NCI-H446 (cell line): ENCODE results near the gene CYP1B1.
"Not testable (repeated sequence)": the region's sequence is repeated elsewhere in the genome, so short reads cannot be mapped to it uniquely, and the experiment has no call there.

ENCODE experiments used
- DNase-seq, 2 experiments: peaks; one replicate each; lab custom pipeline; 2025; lab: John Stamatoyannopoulos, UW

The CYP1B1 gene

DNA sequence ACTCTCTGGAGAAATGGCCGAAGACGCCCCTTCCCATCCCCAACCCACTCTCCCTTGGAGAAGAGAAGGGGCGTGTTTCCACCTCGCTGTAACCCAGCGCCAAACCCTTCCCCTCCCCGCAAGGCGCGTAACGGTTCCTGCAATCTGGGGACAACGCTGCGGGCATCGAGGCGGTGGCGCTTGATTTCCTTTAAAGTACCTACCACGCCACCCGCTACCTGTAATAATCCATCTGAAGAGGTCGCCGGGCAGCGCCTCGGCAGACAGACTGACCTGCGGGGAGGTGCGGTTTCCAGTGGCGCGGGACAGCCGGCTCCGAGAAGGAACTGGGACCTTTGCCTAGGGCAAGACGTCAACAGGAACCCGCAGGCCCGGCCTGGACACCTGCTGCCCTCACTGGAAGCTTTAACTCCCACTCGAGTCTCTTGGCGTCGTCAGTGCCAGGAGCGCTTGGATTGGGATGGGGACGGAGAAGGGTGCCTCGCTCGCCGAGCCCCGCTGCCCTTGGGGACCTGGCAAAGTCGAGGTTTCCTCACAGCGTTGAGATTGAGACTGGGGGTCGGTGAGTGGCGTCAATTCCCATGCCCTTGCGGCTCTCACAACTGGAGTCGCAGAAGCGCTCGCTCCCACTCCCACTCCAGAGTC is at the start of gene CYP1B1:
Gene CYP1B1, minus strand, starts transcription at position 645 of the 645 bp plus-strand sequence. CDS start 763 bp downstream, outside the sequence.
- no peak for DNase-seq

DNA sequence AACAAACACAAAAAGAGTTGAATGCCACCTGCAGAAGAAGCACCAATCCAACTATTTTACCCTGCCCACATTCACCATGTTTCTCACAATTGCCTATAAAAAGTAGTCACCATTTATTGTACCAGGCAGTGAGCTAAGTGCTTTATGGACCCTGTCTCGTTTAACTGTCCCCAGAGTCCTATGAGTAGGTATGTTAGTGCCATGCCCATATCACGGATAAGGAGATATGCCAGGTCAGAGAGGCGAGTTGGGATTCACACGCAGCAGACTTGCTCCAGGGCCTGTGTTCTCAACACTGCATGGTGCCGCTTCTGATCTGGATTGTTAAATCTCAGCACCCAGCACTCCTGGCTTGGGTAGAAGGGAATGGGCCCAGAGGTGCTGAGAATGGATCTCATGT is 49.1 kb upstream of the CYP1B1 start:
- no peak for DNase-seq

DNA sequence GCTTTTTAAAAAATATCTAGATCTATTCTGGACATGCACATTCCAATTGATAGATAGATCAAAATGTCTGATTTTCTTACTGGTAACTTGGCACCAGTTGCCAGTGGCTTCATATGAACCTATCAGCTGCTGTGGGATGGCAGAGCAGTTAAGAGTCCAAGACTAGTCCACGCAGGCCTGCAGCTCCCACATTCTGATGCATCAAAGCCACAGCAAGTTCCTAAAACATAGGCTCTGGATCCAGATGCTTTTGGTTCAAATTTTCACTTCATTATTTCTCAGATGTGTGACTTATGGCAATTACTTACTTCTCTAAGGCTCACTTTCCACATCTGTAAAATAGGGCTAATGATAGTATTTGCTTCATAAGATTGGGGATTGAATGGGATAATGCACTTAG is 48.0 kb upstream of the CYP1B1 start:
- DNase-seq: no peak

DNA sequence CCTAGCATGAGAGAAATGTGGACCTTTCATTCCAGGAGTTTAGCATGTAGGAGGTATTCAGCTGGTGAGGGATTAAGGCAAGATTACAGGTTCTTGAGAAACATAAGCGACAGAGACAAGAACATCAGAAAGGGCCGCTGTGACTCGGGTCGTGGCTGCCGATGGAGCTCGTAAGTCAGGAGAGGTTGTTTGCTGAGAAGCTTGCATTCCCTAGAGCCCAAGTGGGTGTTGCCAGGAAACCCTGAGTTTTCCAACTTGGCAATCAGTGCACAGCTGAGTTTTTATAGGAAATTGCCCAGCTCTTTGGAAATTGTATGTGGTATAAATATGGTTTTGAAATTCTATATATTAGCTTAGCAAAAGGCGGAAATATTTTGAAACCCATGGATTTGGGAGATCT is 46.4 kb upstream of the CYP1B1 start:
- DNase-seq: peak in 1 of 2 experiments; percentile 3

DNA sequence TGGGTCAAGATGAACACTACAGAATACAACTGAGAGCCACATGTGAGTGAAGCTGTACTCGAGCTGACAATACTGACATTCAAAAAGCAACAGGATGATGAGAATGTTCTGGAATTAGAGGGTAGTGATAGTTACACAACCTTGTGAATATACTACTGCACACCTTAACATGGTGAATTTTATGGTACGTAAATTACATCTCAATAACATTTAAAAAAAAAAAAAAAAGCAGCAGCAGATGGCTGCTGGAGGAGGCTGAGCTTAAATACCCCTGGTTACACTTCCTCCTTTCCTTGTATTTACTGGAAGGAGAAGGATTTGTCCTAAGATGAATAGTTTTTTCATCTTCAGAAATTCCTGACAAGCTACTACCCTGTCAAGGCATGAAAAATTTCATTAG is 45.5 kb upstream of the CYP1B1 start:
- no peak for DNase-seq

DNA sequence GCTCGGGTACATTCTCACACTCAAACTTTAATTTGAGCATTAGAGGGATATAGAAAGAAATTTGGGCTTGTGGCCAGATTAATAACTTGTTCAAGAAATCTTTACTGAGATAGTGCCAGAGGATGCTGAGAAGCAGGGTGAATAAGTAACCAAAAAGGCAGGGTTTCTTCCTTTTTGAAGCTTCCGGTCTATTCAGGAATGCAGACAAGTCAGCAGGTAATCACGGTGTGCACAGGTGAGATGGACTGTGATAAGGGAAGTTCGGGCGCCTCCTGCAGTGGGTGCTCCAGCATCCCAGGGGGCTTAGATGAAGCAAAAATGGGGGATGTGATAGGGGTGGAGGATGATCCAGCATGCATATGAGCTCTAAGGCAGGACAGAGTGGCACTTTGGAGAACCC is 44.9 kb upstream of the CYP1B1 start:
- DNase-seq: no peak

DNA sequence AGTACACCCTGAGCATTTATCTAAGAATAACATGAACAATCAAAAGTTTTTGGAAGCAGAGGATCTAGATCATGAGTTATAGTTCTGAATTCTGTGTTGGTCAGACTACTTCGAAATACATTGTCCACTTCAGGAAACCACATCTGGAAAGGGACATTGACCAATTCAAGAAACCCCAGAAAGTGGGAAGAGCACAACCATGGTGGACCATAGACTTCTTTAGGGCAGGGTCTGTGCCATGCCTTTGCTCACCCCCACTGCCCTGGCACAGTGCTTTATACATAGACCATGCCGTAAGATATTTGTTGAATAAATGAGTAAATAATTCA is 44.3 kb upstream of the CYP1B1 start:
- DNase-seq: no peak

DNA sequence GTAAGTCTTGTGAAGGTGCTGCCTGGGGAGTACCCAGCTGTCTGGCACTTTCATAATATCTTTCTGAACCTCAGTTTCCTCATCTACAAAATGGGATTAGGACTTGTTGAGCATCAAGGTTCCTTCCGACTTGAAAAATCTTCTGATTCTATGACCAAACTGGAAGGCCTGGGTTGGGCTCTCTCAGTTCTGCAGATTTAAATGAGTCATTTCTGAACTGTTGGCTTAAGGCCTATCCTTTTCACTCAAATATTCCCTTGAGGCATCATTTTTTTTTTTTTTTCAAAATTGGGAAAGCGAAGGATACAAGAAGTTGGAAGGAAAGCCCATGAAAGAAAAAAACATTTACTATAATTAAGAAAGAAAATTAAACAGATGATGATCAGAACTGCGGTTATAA is 40.8 kb upstream of the CYP1B1 start:
- peak in 1 of 2 experiments; percentile 8 for DNase-seq

DNA sequence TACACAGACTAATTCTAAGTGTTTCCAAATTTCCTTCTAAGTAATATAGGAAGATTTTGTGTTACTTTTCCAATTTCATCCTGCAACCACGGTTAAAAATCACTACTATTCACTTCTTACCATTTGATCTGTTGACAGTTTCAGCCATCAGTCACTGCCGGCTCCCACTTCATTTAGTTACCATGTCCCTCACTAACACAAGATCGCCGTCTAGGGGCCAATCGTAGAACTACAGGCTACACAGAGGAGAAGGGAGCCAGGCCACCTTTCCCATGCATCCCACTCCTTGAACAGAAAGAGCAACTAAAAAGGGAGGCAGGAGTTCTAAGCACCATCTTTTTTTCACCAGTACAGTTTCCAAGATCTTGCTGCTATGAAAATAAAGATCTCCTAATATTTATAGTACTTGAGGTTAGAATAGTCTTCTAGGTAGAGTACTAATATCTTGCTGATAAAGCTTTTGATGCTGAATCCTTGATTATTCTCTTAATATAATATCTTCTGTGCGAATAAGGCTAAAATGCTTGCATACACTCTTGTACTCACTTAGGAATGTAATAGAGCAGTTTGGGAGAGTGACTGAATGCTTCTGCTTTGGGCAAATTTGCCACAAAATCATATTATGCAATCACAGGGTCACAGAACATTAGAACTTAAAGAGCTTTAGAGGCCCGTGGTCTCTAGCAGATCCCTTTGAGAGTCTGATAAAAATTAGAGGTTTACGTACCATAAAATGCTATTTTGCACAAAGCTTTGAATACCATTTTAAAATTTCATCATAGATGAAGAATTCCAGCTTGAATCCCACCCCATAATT is 39.5 kb upstream of the CYP1B1 start:
- DNase-seq: peak; percentile 57 to 75

DNA sequence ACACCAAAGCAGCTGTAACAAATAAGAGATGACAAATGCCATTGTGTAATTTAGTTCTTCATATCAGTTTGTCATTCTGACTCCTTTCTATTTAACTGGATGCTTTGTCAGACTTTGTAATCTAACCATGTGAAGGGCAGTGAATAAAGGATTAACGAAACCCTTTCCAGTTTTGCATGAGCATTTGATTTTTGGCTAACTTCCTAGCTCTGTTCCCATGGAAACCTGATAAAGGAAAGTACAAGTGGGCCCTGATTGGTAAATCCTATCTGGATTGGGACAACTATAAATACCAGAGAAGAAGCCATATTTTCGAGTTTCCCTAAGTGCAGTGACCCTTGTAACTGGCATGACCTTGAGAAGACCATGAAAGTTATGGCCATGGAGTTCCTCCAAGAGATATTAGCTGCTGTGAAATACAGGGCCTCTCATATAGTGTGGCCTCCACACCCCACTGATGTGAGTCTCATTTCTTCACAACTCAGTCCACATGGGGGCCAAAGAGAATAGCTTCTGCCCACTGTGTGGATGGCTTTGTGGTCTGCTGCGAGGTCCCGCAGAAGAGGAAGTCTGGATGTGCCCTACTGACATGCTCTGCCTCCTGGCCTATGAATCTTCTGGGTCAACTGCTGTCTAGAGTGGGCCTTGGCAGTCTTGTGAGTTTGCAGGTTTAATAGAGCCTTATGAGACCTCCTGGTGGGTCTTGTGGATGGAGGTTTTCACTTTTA is 38.2 kb upstream of the CYP1B1 start:
- DNase-seq: peak in 1 of 2 experiments; percentile 34

DNA sequence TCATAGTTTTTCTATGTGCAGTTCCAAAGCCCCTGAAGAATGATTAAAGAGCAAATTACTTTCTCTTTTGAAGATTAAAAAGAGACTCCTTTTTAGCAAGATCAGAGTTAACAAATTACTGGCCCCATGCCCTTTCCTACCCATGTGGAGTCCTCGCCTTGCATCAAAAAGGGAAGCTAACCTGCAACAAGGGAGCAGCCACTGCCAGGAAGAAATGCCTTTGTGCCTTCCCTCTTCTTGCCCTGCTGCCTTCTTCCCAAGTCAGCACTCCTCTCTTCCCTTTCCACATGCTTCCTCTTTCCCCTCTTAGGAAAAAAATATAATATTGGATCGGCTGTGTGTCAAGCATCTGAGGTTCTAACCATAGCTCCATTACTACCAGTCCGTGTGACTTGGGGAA is 37.1 kb upstream of the CYP1B1 start:
- DNase-seq: no peak

DNA sequence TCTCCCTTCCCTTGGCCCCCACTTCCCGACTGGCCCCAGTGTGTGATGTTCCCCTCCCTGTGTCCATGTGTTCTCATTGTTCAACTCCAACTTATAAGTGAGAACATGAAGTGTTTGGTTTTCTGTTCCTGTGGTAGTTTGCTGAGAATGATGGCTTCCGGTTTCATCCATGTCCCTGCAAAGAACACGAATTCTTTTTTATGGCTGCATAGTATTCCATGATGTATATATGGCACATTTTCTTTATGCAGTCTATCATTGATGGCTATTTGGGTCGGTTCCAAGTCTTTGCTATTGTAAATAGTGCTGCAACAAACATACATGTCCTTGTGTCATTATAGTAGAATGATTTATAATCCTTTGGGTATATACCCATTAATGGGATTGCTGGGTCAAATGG is 35.4 kb upstream of the CYP1B1 start:
- not testable (repeated sequence) for DNase-seq

DNA sequence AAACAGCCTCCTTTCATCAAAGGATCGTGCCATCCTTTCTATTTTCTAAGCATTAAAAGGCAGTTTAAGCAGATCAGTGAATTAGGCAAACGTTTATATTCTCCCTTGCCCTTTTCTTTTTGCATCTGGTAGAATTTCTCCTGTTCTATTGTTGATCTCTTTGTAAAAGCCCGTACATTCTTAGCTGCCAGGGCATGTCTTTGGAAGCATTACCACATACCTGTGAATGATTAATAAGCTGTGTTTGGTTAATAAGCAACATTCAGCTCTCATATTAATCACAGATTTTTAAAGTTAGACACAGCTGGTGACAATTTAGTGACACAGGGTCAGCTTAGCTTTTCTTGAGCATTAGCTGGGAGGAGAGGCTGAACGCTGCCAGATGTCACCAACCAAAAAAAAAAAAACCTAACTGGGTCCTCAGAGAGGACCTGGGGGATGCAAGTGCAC is 33.8 kb upstream of the CYP1B1 start:
- no peak for DNase-seq

DNA sequence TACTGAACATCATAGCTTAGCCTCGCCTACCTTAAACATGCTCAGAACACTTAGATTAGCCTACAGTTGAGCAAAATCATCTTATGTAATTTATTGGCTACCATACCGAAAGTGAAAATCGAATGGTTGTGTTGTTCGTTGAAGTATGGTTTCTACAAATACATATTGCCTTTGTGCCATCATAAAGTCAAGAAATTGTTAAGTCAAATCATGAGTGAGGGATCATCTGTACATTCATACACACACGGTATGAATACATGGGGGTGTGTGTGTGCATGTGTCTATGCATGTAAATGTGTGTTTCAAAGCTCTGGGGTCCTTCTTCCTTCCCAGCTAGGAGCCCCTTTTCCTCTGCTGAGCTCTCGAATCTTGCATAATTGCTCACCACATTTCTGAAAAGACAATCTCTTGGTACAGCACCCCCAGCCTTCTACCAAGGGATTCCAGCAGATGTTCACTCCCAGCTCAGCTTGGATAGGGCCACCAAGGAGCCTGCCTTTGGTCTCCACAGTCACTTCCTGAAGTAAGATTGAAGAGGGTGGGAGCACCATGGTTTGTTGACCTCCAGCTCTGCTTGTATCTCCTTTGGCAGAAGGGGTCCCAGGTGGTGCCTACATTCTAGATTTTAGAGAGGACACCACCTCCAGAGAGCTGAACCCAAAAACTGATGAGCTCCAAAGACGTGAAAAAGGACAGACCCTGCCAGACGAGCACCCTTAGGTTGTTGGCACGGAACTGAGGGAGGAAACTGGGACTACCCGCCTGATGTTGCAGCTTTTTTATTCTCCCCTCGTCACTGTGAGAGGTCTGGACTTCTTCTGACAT is 33.2 kb upstream of the CYP1B1 start:
- no peak for DNase-seq

DNA sequence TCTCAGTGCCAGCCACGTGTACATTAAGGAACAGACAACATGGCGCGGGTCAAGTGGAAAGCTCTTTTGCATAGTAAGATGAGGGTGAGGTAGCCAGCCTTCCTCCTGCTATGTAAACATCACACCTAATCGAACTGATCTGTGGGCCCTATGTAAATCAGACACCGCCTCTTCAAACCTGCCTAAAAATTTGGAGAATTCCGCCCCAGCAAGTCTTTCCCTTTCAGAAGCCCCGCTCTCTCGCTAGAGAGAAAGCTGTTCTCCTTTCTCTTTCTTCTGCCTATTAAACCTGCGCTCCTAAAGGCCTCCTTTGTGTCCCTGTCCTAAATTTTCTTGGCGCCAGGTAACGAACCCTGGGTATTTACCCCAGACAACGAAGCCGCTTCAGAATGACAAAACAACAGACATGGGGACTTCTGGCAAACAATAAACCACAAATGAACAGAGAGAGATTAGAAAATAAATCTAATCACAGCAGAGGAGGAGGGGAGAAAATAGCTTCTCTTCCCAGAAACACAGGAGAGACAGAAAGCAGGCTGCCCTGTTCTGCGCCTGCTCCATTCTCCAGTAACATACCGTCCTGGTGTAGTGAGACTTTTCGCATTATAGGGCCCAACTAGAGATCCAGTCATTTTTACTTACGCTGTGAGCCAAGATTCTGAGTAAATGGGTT is 31.9 kb upstream of the CYP1B1 start:
- DNase-seq: no peak

DNA sequence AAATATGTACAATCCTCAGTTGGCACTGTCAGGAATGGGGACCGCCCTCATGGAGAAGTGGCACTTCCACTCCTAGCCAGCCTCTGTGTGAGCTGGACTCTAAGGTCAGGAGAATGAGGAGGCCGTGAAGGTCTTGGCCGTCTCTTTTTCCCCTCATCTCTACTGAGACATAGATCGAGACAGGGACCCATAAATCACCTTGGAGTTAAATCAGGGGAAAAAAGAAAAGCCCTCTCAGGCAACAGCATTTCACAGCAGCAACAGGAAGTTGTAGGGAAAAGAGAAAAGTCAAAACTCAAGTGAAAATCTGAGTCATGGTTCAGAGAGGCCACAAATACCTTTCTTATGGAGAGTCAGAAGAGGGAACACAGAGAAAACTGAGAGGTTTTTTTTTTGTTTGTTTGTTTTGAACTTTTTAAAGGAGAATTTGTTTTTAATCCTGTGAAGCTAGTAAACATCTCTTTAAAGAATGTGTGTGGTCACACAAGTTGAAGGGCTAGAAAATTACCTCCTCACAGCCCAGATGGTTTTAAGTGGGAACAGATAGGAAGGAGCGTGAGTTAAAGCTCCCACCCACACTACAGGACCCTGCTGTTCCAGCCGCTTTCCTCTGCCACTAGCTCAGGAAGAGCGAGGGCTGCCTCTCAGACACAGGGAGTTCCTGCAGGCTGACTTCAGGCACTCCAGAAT is 30.6 kb upstream of the CYP1B1 start:
- DNase-seq: no peak

DNA sequence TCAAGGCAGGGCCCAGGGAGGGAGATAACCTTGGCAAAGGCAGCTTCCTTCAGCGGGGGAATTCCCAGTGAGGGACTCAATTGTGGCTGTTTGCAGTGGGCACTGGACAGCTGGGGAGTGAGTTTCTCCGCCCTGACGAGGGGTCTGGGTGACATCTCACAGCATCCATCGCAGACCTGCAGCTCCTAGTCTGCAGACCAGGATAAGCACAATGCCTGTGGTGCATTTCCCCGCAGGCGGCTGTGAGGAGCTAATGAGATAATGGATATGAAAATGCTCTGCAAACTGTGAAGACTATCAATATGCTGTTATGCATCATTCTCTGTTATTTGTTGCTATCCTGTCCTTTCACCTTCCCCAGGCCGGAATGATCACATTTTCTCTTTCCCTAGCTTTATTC is 30.0 kb upstream of the CYP1B1 start:
- no peak for DNase-seq

DNA sequence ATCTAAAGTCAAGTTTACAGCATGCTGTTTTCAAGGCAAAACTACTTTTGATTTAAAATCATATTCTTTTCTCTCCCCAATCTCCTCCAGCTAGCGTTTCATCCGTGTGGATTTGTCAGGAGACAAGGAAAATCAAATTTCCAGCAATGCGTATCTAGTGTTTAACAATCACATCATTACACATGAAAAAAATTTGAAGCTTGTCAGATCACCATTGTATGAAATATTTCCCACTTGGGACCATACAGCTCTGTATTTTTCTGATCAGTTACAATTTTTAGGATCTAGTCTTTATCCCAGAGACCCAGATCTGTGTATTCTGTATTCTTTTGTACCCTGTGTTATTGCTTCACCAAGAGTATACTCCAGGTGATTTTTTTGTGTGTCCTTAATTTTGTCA is 28.6 kb upstream of the CYP1B1 start:
- DNase-seq: no peak

DNA sequence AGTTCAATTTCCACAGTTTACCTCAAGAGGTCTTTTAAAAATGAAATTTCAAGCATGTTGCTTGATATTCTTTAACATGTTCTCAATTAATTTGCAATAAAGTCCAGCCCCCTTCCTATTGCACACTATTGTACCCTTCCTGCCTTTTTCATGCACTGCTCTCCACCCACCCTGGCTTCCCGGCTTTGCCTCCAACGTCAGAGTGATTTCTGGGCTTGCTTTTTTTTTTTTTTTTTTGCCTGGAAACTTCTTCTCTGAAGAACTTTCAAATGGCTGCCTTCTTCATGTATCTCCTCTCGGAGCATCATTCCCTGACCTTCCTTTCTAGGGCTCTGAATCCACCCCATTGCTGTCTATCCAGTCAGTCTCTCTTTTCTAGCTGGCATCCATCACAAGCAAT is 24.4 kb upstream of the CYP1B1 start:
- DNase-seq: no peak

DNA sequence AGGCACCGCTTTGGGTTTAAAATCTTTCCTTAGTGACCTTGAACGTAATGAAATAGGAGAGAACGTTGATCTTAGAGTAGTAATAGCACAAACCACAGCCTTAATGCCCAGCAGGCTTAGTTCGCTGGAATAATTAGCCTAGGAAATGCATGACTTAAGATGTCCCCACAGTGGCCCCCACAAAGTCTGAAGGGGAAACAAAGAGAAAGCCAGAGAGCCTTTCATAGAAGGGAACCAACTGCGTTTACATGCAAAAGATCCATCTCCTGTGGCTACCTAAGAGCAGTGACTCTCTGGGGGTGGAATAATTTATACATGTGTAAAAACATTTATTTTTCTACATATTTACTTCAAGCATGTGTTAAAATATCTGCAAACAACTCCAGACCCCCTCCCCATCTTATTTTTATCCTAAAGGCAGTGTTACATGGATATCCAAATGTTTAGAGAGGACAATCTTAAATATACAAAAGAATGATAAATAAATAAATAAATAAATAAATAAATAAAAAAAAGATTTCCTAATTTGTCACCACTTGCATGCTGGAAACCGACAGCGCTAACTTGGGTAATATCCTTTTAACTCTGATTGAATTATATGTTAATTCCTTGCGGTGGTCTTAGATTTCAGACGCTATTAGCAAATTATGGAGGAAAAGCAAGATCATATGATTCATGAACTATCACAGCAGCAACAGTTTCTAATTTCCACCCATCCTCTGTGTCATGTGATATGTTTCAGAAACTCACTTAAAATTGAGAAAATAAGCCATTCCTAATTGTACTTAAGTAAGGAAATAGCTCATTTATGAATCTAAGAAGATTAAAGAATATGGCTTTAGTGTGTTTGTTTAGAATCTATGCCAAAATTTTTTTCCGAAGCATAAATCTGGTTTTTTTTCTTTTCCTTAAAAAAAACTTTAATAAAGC is 23.4 kb upstream of the CYP1B1 start:
- no peak for DNase-seq
